Measurements from ENCODE around the gene USP15.
"Not testable (repeated sequence)": the region's sequence is repeated elsewhere in the genome, so short reads cannot be mapped to it uniquely, and the experiment has no call there.

Gene USP15

GRCh38 chr12:62379026-62379722 is 119.0 kb downstream of the USP15 start:
- DNase-seq = no peak

GRCh38 chr12:62379723-62380045 is 119.5 kb downstream of the USP15 start:
- no peak for DNase-seq

GRCh38 chr12:62382526-62382925 is 122.3 kb downstream of the USP15 start:
- no peak for DNase-seq

- no peak for DNase-seq
These were observed 136.5 kb downstream of the USP15 start for GRCh38 chr12:62396750-62397149.

GRCh38 chr12:62400135-62400534 is 139.9 kb downstream of the USP15 start:
- no peak for DNase-seq

GRCh38 chr12:62401631-62402030 is 141.4 kb downstream of the USP15 start:
- no peak for DNase-seq

- no peak for DNase-seq
These were observed 142.8 kb downstream of the USP15 start for GRCh38 chr12:62403031-62403430.

- no peak for DNase-seq
These were observed 147.4 kb downstream of the USP15 start for GRCh38 chr12:62407587-62407986.

- no peak for DNase-seq
These were observed 148.9 kb downstream of the USP15 start for GRCh38 chr12:62409068-62409467.

- DNase-seq = no peak
These were observed 154.0 kb downstream of the USP15 start for GRCh38 chr12:62414180-62414579.

GRCh38 chr12:62426089-62426488 is 165.9 kb downstream of the USP15 start:
- DNase-seq = no peak

- DNase-seq = no peak
These were observed 169.3 kb downstream of the USP15 start for GRCh38 chr12:62429457-62429856.

GRCh38 chr12:62434494-62435302 is 174.5 kb downstream of the USP15 start:
- DNase-seq = no peak

- DNase-seq = peak in 1 of 2 experiments; percentile 13
These were observed 175.3 kb downstream of the USP15 start for GRCh38 chr12:62435303-62436163.

GRCh38 chr12:62436164-62436503 is 175.9 kb downstream of the USP15 start:
- DNase-seq = no peak

- peak; percentile 6 to 53 for DNase-seq
These were observed 178.0 kb downstream of the USP15 start for GRCh38 chr12:62438098-62438692.

- DNase-seq = no peak
These were observed 186.7 kb downstream of the USP15 start for GRCh38 chr12:62446754-62447452.

GRCh38 chr12:62448436-62448835 is 188.2 kb downstream of the USP15 start:
- no peak for DNase-seq

GRCh38 chr12:62455429-62455828 is 195.2 kb downstream of the USP15 start:
- DNase-seq = not testable (repeated sequence)

- DNase-seq = no peak
These were observed 198.4 kb downstream of the USP15 start for GRCh38 chr12:62458626-62459025.

- DNase-seq = no peak
These were observed 199.8 kb downstream of the USP15 start for GRCh38 chr12:62459976-62460375.

- DNase-seq = not testable (repeated sequence)
These were observed 201.1 kb downstream of the USP15 start for GRCh38 chr12:62461171-62461837.

Data from NCI-H446 (cell line).